Transverse colon (tissue), 4 donors: ENCODE measurements around the gene CLGN. TPM values are rescaled to one million over a fixed set of nuclear protein-coding genes. Genes with fewer than 3 reads are reported as not detected.

ENCODE experiments used
- DNase-seq: peaks from one replicate; pipeline ENCODE4 v3.0.0-alpha.2; 2019
- H3K27ac ChIP-seq, 4 donors: fragments of 200-600 bp; sonication (generic); 2 replicates each; pipeline ENCODE4 v1.5.1; 2016 to 2018; ENCODE audit warnings: inconsistent platforms in 4 of 4
- H3K27me3 ChIP-seq: fragments of 200-600 bp; sonication (generic); 2 replicates; pipeline ENCODE4 v1.5.1; 2017; ENCODE audit warnings: inconsistent platforms
- H3K36me3 ChIP-seq, 4 donors: fragments of 200-600 bp; sonication (generic); 2 replicates each; pipeline ENCODE4 v1.5.1; 2017 to 2019; ENCODE audit warnings: inconsistent platforms in 4 of 4
- H3K4me1 ChIP-seq, 4 donors: fragments of 200-600 bp; sonication (generic); 2 replicates each; pipeline ENCODE4 v1.5.1; 2017 to 2020; ENCODE audit warnings: inconsistent platforms in 4 of 4
- H3K4me3 ChIP-seq, 4 donors: fragments of 200-600 bp; sonication (generic); 1 replicate in 1 of 4; 2 replicates in 3 of 4; pipeline versions ENCODE4 v1.5.1 to v1.6.1; 2017 to 2019; ENCODE audit warnings: inconsistent platforms in 4 of 4
- H3K9me3 ChIP-seq, 2 donors: fragments of 200-600 bp; sonication (generic); 2 replicates each; pipeline ENCODE4 v1.5.1; 2017 to 2019; ENCODE audit warnings: inconsistent platforms in 2 of 2
- CTCF ChIP-seq, 5 experiments: fragments of 200-600 bp in 3 of 5; fragments of 450-650 bp in 2 of 5; sonication (generic) in 3 of 5; IDR thresholded peaks; 1 replicate in 2 of 5; 2 replicates in 3 of 5; pipeline ENCODE4 v1.5.1; 2016 to 2017; ENCODE audit warnings: antibody characterized with exemption in 5 of 5, inconsistent platforms in 3 of 5, mild to moderate bottlenecking in 2 of 5, moderate library complexity in 1 of 5
- EP300 ChIP-seq: sonication (generic); formaldehyde crosslinking; IDR thresholded peaks from one replicate; pipeline ENCODE4 v1.6.1; 2017; ENCODE audit warnings: antibody characterized with exemption, low read depth
- POLR2A ChIP-seq: fragments of 450-650 bp; IDR thresholded peaks from one replicate; pipeline ENCODE4 v1.6.1; 2016; ENCODE audit warnings: antibody characterized with exemption, mild to moderate bottlenecking, moderate library complexity
- POLR2AphosphoS5 ChIP-seq, 3 donors: sonication (generic); formaldehyde crosslinking; IDR thresholded peaks; one replicate each; pipeline ENCODE4 v1.6.1; 2016; ENCODE audit warnings: antibody characterized with exemption in 3 of 3
- WGBS, 2 donors: methylation state at CpG; one replicate each; pipeline ENCODE4 v1.1.5; 2018; ENCODE audit warnings: low coverage in 1 of 2; 5-methylcytosine and 5-hydroxymethylcytosine counted together
- in situ Hi-C, 4 donors: fragments of 200-750 bp; cut with MboI; loops; one replicate each; pipeline versions ENCODE4 v1.15.0 to v1.15.1; 2017; ENCODE audit warnings: low sequenced_read_pairs in 3 of 4, low pct_ligation_motif_present in 1 of 4, low pct_unique_long_range_greater_than_20kb in 1 of 4
- intact Hi-C: fragments of 100-400 bp; cut with DNase I; formaldehyde crosslinking; loops from one replicate; pipeline ENCODE4 v1.15.1; 2023; ENCODE audit warnings: low total_unique reads
- total RNA-seq, 4 donors: library from RNA; depleted of rRNA; stranded (reverse); fragments of >200 nt; gene quantifications; one replicate each; pipeline ENCODE4 v1.1.0, GENCODE V29; 2016

Gene CLGN
- total RNA-seq, 4 donors from 2014 or later = 1.5 to 2.4 (median 1.5) TPM; not detected in 1

DNA sequence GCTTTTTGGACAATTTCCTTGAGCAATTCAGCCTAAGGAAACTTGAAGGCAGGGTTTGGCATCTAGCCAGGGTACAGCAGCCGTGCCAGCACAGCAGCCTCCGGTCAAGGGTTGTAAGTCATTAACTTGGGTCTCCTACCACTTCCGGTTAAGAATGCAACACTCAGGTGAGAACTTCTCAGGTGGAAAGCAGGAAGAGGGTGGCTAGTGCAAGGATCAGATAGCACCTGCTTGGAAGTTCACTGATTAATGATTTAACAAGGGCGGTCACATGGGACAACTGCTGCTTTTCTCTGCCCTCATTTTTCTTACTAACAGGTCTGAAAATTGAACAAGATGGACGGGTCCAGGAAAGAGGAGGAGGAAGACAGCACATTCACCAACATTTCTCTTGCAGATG lies 84.1 kb downstream of the CLGN start:
- H3K36me3 ChIP-seq = no peaks in the 10 kb centered on the region
- H3K27ac ChIP-seq = peak overlapping the region; percentile 59 to 71 (median 64)
- TF ChIP-seq POLR2AphosphoS5 (IDR thresholded peaks at IDR 0.05) = peak in 2 of 3 donors; percentile 54 to 60
- no peak for TF ChIP-seq POLR2A
- WGBS, 2 donors = 14 to 19% methylated on average over 1 to 5 of the region's 5 CpGs
- no peaks in the 10 kb centered on the region for H3K27me3 ChIP-seq
- DNase-seq = peak; percentile 89
- H3K4me3 ChIP-seq = peak overlapping the region in 1 of 4 donors; percentile 29
- H3K4me1 ChIP-seq = peaks cover 0 to 14% (median 0%) of the 10 kb centered on the region in 4 donors
- in situ Hi-C loops (no loop called here), intact Hi-C loops (no loop called here)
- H3K9me3 ChIP-seq = no peaks in the 10 kb centered on the region

- Histone ChIP-seq H3K9me3 (no peaks in the 10 kb centered on the region), H3K27ac (peak overlapping the region; percentile 59 to 71 (median 64)), H3K36me3 (no peaks in the 10 kb centered on the region), H3K4me3 (no peak overlapping the region), H3K4me1 (peaks cover 0 to 14% (median 0%) of the 10 kb centered on the region in 4 donors), H3K27me3 (no peaks in the 10 kb centered on the region)
- no peak for DNase-seq
- no peak for TF ChIP-seq EP300
- no peak for TF ChIP-seq POLR2AphosphoS5 (IDR thresholded peaks at IDR 0.05)
- no peak for TF ChIP-seq POLR2A
- no peak for TF ChIP-seq CTCF (IDR thresholded peaks at IDR 0.05)
- intact Hi-C loops (no loop called here), in situ Hi-C loops (no loop called here)
- WGBS, 2 donors = 49 to 63% methylated on average over 1 of the region's 1 CpG
Observed at GRCh38 chr4:140342620-140343019, 84.8 kb downstream of the CLGN start.

Other genes starting within 250 kb of the CLGN start
- 10 to 100 TPM in 3 of 4 donors, 1 to 10 TPM in 1; 7.2 to 43.4 (median 25.7) TPM for gene SCOC, start 54.0 kb downstream of the CLGN start, total RNA-seq
- gene MGAT4D, start 70.6 kb upstream of the CLGN start, total RNA-seq = not detected
- gene ELMOD2, start 96.5 kb upstream of the CLGN start, total RNA-seq = 100 to 1,000 TPM in 1 of 4 donors, 10 to 100 TPM in 2, 1 to 10 TPM in 1; 2.4 to 112 (median 35.4) TPM
- not detected for gene UCP1, start 141.3 kb upstream of the CLGN start, total RNA-seq